ENCODE results near the gene APOD. TPM values are rescaled to one million over a fixed set of nuclear protein-coding genes. Genes with fewer than 3 reads are reported as not detected.

Gene APOD
- total RNA-seq, 1 experiment from 2014 or later = not detected

DNA sequence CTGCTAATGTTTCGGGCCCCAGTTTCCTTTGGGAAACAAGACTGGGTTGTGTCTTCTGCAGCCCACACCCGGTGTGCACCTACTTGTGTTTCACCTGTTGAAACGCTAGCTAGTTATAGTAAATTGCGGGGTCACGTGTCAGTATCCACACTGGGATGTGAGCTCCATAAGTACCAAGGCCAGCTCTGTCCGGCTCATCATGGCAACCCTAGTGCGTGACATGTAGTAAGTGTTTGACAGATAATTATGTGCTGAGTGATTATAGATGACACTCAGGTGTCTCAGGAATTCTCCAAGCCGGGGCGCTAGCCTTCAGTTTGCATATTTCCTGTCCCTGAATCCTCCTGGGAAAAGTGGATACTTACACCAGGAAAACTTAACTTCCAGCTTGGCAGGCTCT, 12.8 kb downstream of the APOD start:
- no peak overlapping the region; a peak in 1 of 7 replicates for H3K27ac Mint-ChIP-seq
- no peaks in the 10 kb centered on the region for H3K27me3 ChIP-seq (ENCODE audit: insufficient read depth, low read length)
- H3K23ac ChIP-seq (ENCODE audit: insufficient read length, low read depth, low read length) = no peak overlapping the region
- no CpG with 5 or more reads among the region's 9 CpGs for WGBS (ENCODE audit: extremely low coverage, insufficient read length, low lambda C conversion rate)
- no peak overlapping the region for H4K8ac ChIP-seq (replicated peaks; ENCODE audit: insufficient read length, low read depth, low read length)
- H3K56ac ChIP-seq (ENCODE audit: insufficient read length, low read depth, low read length) = no peak overlapping the region
- no peak overlapping the region for H3T11ph ChIP-seq (ENCODE audit: low read length)
- H3K4me1 Mint-ChIP-seq = peaks cover 12 to 13% of the 10 kb centered on the region in 2 experiments
- TF ChIP-seq, protein P1, sequence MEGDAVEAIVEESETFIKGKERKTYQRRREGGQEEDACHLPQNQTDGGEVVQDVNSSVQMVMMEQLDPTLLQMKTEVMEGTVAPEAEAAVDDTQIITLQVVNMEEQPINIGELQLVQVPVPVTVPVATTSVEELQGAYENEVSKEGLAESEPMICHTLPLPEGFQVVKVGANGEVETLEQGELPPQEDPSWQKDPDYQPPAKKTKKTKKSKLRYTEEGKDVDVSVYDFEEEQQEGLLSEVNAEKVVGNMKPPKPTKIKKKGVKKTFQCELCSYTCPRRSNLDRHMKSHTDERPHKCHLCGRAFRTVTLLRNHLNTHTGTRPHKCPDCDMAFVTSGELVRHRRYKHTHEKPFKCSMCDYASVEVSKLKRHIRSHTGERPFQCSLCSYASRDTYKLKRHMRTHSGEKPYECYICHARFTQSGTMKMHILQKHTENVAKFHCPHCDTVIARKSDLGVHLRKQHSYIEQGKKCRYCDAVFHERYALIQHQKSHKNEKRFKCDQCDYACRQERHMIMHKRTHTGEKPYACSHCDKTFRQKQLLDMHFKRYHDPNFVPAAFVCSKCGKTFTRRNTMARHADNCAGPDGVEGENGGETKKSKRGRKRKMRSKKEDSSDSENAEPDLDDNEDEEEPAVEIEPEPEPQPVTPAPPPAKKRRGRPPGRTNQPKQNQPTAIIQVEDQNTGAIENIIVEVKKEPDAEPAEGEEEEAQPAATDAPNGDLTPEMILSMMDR (conservative IDR thresholded peaks at IDR 0.05) = no peak
- 0 out of 7 replicates have a peak, but pooled peaks cover 0 to 2% (median 0%) of the 10 kb centered on the region in 3 experiments for H3K36me3 Mint-ChIP-seq (ENCODE audit: insufficient read depth in 1 of 3, low read depth in 3 of 3)
- H3K18ac ChIP-seq (ENCODE audit: insufficient read length, low read depth, low read length) = no peak overlapping the region
- H2AFZ ChIP-seq (ENCODE audit: low read length) = no peak overlapping the region
- no peaks in the 10 kb centered on the region for H3K79me2 ChIP-seq (ENCODE audit: insufficient read depth, low read length)
- H2BK20ac ChIP-seq (ENCODE audit: low read depth, low read length, poor library complexity, severe bottlenecking) = no peak overlapping the region
- H3K4me1 ChIP-seq (ENCODE audit: insufficient read depth, low read length) = no peaks in the 10 kb centered on the region; the same call in 1 of the 2 replicates
- no peak overlapping the region for H3K4me3 Mint-ChIP-seq
- peaks cover 9% of the 10 kb centered on the region for H3K27me3 Mint-ChIP-seq (ENCODE audit: low read depth)
- H2AK5ac ChIP-seq (ENCODE audit: insufficient read length, low read length) = no peak overlapping the region
- H3K9me3 ChIP-seq (ENCODE audit: control insufficient read depth, low read depth, low read length) = no peaks in the 10 kb centered on the region
- no peaks in the 10 kb centered on the region for H3K79me1 ChIP-seq (ENCODE audit: insufficient read depth, low read depth, low read length, poor library complexity, severe bottlenecking)
- H4K91ac ChIP-seq (ENCODE audit: insufficient read length, low read depth, low read length) = no peak overlapping the region
- DNase-seq = no peak
- H3K27ac ChIP-seq (ENCODE audit: insufficient read length, low read depth, low read length) = no peak overlapping the region
- H4K20me1 ChIP-seq (ENCODE audit: control insufficient read depth, insufficient read depth, insufficient read length) = no peaks in the 10 kb centered on the region
- H2BK15ac ChIP-seq (ENCODE audit: low read depth, low read length) = no peak overlapping the region
- H3K4me2 ChIP-seq (ENCODE audit: insufficient read depth, insufficient read length, low read length) = no peak overlapping the region
- H3K4ac ChIP-seq (ENCODE audit: low read depth, low read length) = no peak overlapping the region
- H3K23me2 ChIP-seq (ENCODE audit: insufficient read length, low read depth, low read length, poor library complexity, severe bottlenecking) = peaks cover 2% of the 10 kb centered on the region
- peaks cover 4 to 5% of the 10 kb centered on the region in 2 experiments; a peak in 1 of 5 replicates for H3K9me3 Mint-ChIP-seq
- H2BK12ac ChIP-seq (ENCODE audit: insufficient read length, low read depth, low read length) = no peak overlapping the region
- no peak overlapping the region for H3K14ac ChIP-seq (ENCODE audit: insufficient read depth, low read length)
- no peak overlapping the region for H3K9ac ChIP-seq (ENCODE audit: extremely low read depth, insufficient read length, low read length)
- H2BK120ac ChIP-seq (ENCODE audit: low read depth, low read length, poor library complexity, severe bottlenecking) = no peak overlapping the region
- H2BK5ac ChIP-seq (ENCODE audit: insufficient read length, low read length) = no peak overlapping the region
- H4K5ac ChIP-seq (ENCODE audit: insufficient read length, low read depth, low read length) = no peak overlapping the region
